B cell (primary cell): ENCODE data around the gene LDHD. TPM values are rescaled to one million over a fixed set of nuclear protein-coding genes. Genes with fewer than 3 reads are reported as not detected.

ENCODE experiments used
- ATAC-seq: fragments of 200-7000 bp; cut with Tn5 transposase; one replicate; pipeline ENCODE4 v1.10.0; 2021; ENCODE audit warnings: low read depth, mild to moderate bottlenecking, moderate number of reproducible peaks, moderate library complexity
- CTCF ChIA-PET: fragments of 350-600 bp; sonication (Branson Sonifier 250); formaldehyde crosslinking; loops from one replicate; lab custom pipeline; 2021; ENCODE audit warnings: antibody characterized with exemption, inconsistent platforms; lab: Charles Lee
- POLR2A ChIA-PET: fragments of 350-600 bp; sonication (Branson Sonifier 250); formaldehyde crosslinking; loops from one replicate; lab custom pipeline; 2021; ENCODE audit warnings: antibody characterized with exemption; lab: Charles Lee
- DNase-seq: peaks from one replicate; pipeline ENCODE4 v3.0.0; 2013
- H2AFZ ChIP-seq: 2 replicates; pipeline ENCODE4 v1.6.1; 2012; ENCODE audit warnings: mild to moderate bottlenecking, low read depth, low read length; ENCODE audit not compliant: insufficient read depth, poor library complexity, severe bottlenecking
- H3K27ac ChIP-seq, 2 donors: 1 replicate in 1 of 2; 2 replicates in 1 of 2; pipeline ENCODE4 v1.5.1; 2012 to 2013; ENCODE audit warnings: low read length in 2 of 2, mild to moderate bottlenecking in 2 of 2, moderate library complexity in 1 of 2
- H3K27me3 ChIP-seq, 4 experiments: fragments of 200-600 bp in 1 of 4; sonication (generic) in 1 of 4; replicated peaks in 1 of 4; 1 replicate in 2 of 4; 2 replicates in 2 of 4; pipeline versions ENCODE4 v1.6.1 to v1.7.0; 2013 to 2016; ENCODE audit warnings: low read length in 3 of 4, mild to moderate bottlenecking in 2 of 4, mixed read lengths in 1 of 4, moderate library complexity in 1 of 4; ENCODE audit not compliant: insufficient read depth in 4 of 4, control insufficient read depth in 3 of 4; ENCODE audit errors: control extremely low read depth in 1 of 4
- H3K36me3 ChIP-seq, 2 experiments: replicated peaks in 1 of 2; 1 replicate in 1 of 2; 2 replicates in 1 of 2; pipeline versions ENCODE4 v1.6.1 to v1.7.1; 2013; ENCODE audit warnings: low read length in 1 of 2; ENCODE audit not compliant: insufficient read depth in 2 of 2, control insufficient read depth in 1 of 2; ENCODE audit errors: control extremely low read depth in 1 of 2, extremely low read depth in 1 of 2
- H3K4me1 ChIP-seq, 2 donors: fragments of 200-600 bp in 1 of 2; sonication (generic) in 1 of 2; 1 replicate in 1 of 2; 2 replicates in 1 of 2; pipeline versions ENCODE4 v1.5.1 to v1.6.1; 2013 to 2017; ENCODE audit warnings: low read length in 2 of 2; ENCODE audit not compliant: control insufficient read depth in 2 of 2, insufficient read depth in 2 of 2
- H3K4me2 ChIP-seq: replicated peaks from 2 replicates; pipeline ENCODE3; 2012; ENCODE audit warnings: mild to moderate bottlenecking, low read depth, low read length; ENCODE audit not compliant: poor library complexity, severe bottlenecking
- H3K4me3 ChIP-seq, 5 experiments: fragments of 200-600 bp in 1 of 5; sonication (generic) in 1 of 5; 1 replicate in 3 of 5; 2 replicates in 2 of 5; pipeline versions ENCODE4 v1.5.1 to v1.7.0; 2011 to 2016; ENCODE audit warnings: low read length in 4 of 5, mild to moderate bottlenecking in 4 of 5, low read depth in 2 of 5, control low read depth in 1 of 5, moderate library complexity in 1 of 5; ENCODE audit not compliant: insufficient read depth in 1 of 5; ENCODE audit errors: control extremely low read depth in 1 of 5, extremely low read depth in 1 of 5
- H3K79me2 ChIP-seq: fragments of 200-600 bp; sonication (generic); one replicate; pipeline ENCODE4 v1.6.0; 2016; ENCODE audit warnings: low read length; ENCODE audit not compliant: control insufficient read depth, insufficient read depth
- H3K9ac ChIP-seq: fragments of 200-600 bp; sonication (generic); 2 replicates; pipeline ENCODE4 v1.6.1; 2017; ENCODE audit warnings: mild to moderate bottlenecking, low read length, moderate library complexity
- H3K9me3 ChIP-seq, 3 donors: one replicate each; pipeline versions ENCODE4 v1.6.1 to v1.7.1; 2013; ENCODE audit warnings: low read length in 2 of 3; ENCODE audit not compliant: control insufficient read depth in 2 of 3, insufficient read depth in 1 of 3; ENCODE audit errors: control extremely low read depth in 1 of 3
- H4K20me1 ChIP-seq: 2 replicates; pipeline ENCODE4 v1.6.0; 2012; ENCODE audit warnings: mild to moderate bottlenecking, low read length; ENCODE audit not compliant: insufficient read depth, control insufficient read depth, poor library complexity, severe bottlenecking
- H3K27ac Mint-ChIP-seq: one replicate; pipeline ENCODE4 v1.8.0; 2021; ENCODE audit warnings: mixed read lengths
- H3K27me3 Mint-ChIP-seq: one replicate; pipeline ENCODE4 v1.8.0; 2021; ENCODE audit warnings: mixed read lengths
- H3K4me1 Mint-ChIP-seq: one replicate; pipeline ENCODE4 v1.8.0; 2021; ENCODE audit warnings: mixed read lengths
- H3K4me3 Mint-ChIP-seq: one replicate; pipeline ENCODE4 v1.8.0; 2021; ENCODE audit warnings: mixed read lengths
- H3K9me3 Mint-ChIP-seq: one replicate; pipeline ENCODE4 v1.8.0; 2022; ENCODE audit warnings: mixed read lengths; ENCODE audit not compliant: insufficient read depth
- CTCF ChIP-seq: fragments of 200-600 bp; IDR thresholded peaks from one replicate; pipeline ENCODE4 v1.8.0; 2022; ENCODE audit warnings: antibody characterized with exemption, mild to moderate bottlenecking
- EZH2 ChIP-seq: IDR thresholded peaks from 2 replicates; pipeline ENCODE4 v1.6.1; 2012; ENCODE audit warnings: borderline replicate concordance, low read depth, mild to moderate bottlenecking, moderate library complexity, low read length; ENCODE audit not compliant: insufficient read depth, poor library complexity, severe bottlenecking
- WGBS: methylation state at CpG from one replicate; pipeline ENCODE4 v1.1.5; 2013; ENCODE audit warnings: missing lambda C conversion rate; ENCODE audit not compliant: insufficient coverage; 5-methylcytosine and 5-hydroxymethylcytosine counted together
- intact Hi-C: fragments of 100-400 bp; cut with micrococcal nuclease; formaldehyde crosslinking; loops from one replicate; pipeline ENCODE4 v1.10.0; 2022
- polyA plus RNA-seq: library from polyadenylated mRNA; depleted of rRNA; stranded (reverse); fragments of >200 nt; gene quantifications from 2 replicates; pipeline ENCODE4 v1.2.3, GENCODE V29; 2012
- total RNA-seq, 2 donors: library from RNA; stranded (reverse); fragments of 120-200 nt in 1 of 2; gene quantifications; 1 replicate in 1 of 2; 2 replicates in 1 of 2; pipeline versions ENCODE4 v1.2.3 to v1.2.4, GENCODE V29; 2013 to 2022

The LDHD gene
- total and polyA plus RNA-seq, 2 donors (not counting 1 experiment from before 2014, with no cell fraction given), result 0.19 TPM; not detected in 1

GRCh38 chr16:75114179-75114945 is 2.2 kb downstream of the LDHD start:
- WGBS, result 97% methylated on average over 44 of the region's 44 CpGs
- Mint-ChIP-seq H3K4me3 (no peak overlapping the region), H3K27ac (no peak overlapping the region), H3K4me1 (peaks cover 22% of the 10 kb centered on the region), H3K27me3 (peaks cover 27% of the 10 kb centered on the region), H3K9me3 (no peaks in the 10 kb centered on the region)
- Histone ChIP-seq H3K79me2 (no peaks in the 10 kb centered on the region), H3K9me3 (peaks cover 0 to 14% (median 0%) of the 10 kb centered on the region in 3 donors), H2AFZ (no peak overlapping the region), H4K20me1 (no peaks in the 10 kb centered on the region), H3K4me1 (peaks cover 22 to 26% of the 10 kb centered on the region in 2 donors), H3K27me3 (peaks cover 0 to 48% (median 23%) of the 10 kb centered on the region in 4 experiments), H3K27ac (no peak overlapping the region), H3K4me3 (no peak overlapping the region), H3K9ac (no peak overlapping the region), H3K36me3 (no peaks in the 10 kb centered on the region), H3K4me2 (no peak overlapping the region)
- intact Hi-C loops, result no loop called here
- ATAC-seq, result no peak
- CTCF ChIA-PET, result interaction anchor here (6.8 kb wide), 1 partner anchor 116 kb away, joined by 87 read pairs; the partner anchor contains the start of gene ZNRF1
- TF ChIP-seq CTCF (no peak), EZH2 (no peak)
- POLR2A ChIA-PET, result no interaction called here
- DNase-seq, result no peak

- no peak overlapping the region for H3K27ac ChIP-seq
- H3K9ac ChIP-seq, result no peak overlapping the region
- POLR2A ChIA-PET, result no interaction called here
- H3K4me3 ChIP-seq, result no peak overlapping the region
- Mint-ChIP-seq H3K9me3 (no peaks in the 10 kb centered on the region), H3K4me3 (no peak overlapping the region), H3K27ac (no peak overlapping the region), H3K27me3 (peaks cover 32% of the 10 kb centered on the region), H3K4me1 (peaks cover 29% of the 10 kb centered on the region)
- no peak overlapping the region for H2AFZ ChIP-seq
- peaks cover 0 to 56% (median 24%) of the 10 kb centered on the region in 4 experiments for H3K27me3 ChIP-seq
- H3K4me2 ChIP-seq, result no peak overlapping the region
- no peaks in the 10 kb centered on the region for H3K79me2 ChIP-seq
- CTCF ChIA-PET, result interaction anchor here (0.9 to 6.8 kb wide), 4 partner anchors 13 to 430 kb away, joined by 3 to 87 read pairs (median 9); partner anchors contain the start of gene ZNRF1
- DNase-seq (no peak), ATAC-seq (no peak)
- no peaks in the 10 kb centered on the region for H3K36me3 ChIP-seq
- intact Hi-C loops, result no loop called here
- peaks cover 30 to 33% of the 10 kb centered on the region in 2 donors for H3K4me1 ChIP-seq
- peaks cover 0 to 19% (median 0%) of the 10 kb centered on the region in 3 donors for H3K9me3 ChIP-seq
- WGBS, result 96% methylated on average over 18 of the region's 20 CpGs
- TF ChIP-seq EZH2 (no peak), CTCF (no peak)
- H4K20me1 ChIP-seq, result no peaks in the 10 kb centered on the region
Observed at GRCh38 chr16:75113541-75114121, 2.9 kb downstream of the LDHD start.
